ENCODE data around the gene C22orf15. TPM values are rescaled to one million over a fixed set of nuclear protein-coding genes. Genes with fewer than 3 reads are reported as not detected.

C22orf15 gene
- total RNA-seq, 1 experiment from 2014 or later = not detected

DNA sequence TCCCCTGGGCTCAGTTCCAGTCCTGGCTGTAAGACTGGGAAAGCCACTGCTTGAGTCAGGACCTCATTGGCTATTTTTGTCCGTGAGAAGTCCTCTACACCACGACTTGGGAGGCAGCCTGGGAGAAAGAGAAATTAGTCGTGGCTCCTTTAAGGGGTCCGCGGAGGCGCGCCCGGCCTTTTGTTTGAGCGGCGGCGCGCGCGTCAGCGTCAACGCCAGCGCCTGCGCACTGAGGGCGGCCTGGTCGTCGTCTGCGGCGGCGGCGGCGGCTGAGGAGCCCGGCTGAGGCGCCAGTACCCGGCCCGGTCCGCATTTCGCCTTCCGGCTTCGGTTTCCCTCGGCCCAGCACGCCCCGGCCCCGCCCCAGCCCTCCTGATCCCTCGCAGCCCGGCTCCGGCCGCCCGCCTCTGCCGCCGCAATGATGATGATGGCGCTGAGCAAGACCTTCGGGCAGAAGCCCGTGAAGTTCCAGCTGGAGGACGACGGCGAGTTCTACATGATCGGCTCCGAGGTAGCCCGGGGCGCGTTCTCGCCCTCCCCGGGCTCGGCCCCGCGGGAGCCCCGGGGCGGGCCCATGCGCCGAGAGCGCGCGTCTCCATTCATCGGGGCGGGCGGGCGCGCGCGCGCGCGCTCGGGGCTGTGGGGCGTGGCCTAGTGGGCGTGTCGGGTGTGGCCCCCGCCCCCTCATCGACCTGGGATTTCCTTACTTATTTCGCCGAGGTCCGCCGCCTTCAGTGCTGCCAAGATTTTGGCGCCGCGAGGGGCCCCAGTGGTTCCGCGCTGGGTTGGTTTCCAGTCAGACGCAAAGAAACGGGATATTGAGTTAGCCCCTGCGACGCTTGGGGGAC lies 24.2 kb downstream of the C22orf15 start, which contains the start of gene SMARCB1:
SMARCB1 (plus strand) TSS at position 215 of the 848 bp plus-strand sequence; CDS start at position 419, 204 bp downstream.
- POLR2A ChIA-PET (ENCODE audit: unreplicated experiment) = interaction anchor here (0.6 kb wide), 1 partner anchor 1288 kb away, joined by 4 read pairs; no protein-coding TSS in a partner anchor
- Histone ChIP-seq H3K4me3 (peak within 1 kb of the TSS; percentile 68), H4K20me1 (ENCODE audit: insufficient read depth) (peaks cover 45% of the 10 kb centered on the region), H3K4me2 (peak within 1 kb of the TSS; percentile 89), H3K4me1 (replicated peaks; ENCODE audit: insufficient read depth) (peaks cover 26% of the 10 kb centered on the region), H3K27ac (peak within 1 kb of the TSS; percentile 88), H3K36me3 (ENCODE audit: low read depth) (no peaks in the 10 kb centered on the region), H3K79me2 (ENCODE audit: low read depth) (peaks cover 46% of the 10 kb centered on the region), H2AFZ (peak within 1 kb of the TSS; percentile 86), H3K9me2 (ENCODE audit: insufficient read depth) (no peaks in the 10 kb centered on the region), H3K27me3 (ENCODE audit: insufficient read depth, low read depth) (no peaks in the 10 kb centered on the region), H3K9me3 (ENCODE audit: insufficient read depth, low read depth) (no peaks in the 10 kb centered on the region), H3F3A (ENCODE audit: insufficient read depth, low read depth) (peaks cover 3% of the 10 kb centered on the region; the same call in 1 of the 2 replicates)
- BruUV-seq (replicated peaks) = no TSS peak
- DNase-seq = peak; percentile 63 to 76
- CTCF ChIA-PET = no interaction called here
- intact Hi-C loops (cut with micrococcal nuclease; ENCODE audit: unreplicated experiment) = no loop called here
- TF ChIP-seq EZH2 (IDR thresholded peaks at IDR 0.05; ENCODE audit: low read depth) = no peak
- TF ChIP-seq, protein P1, sequence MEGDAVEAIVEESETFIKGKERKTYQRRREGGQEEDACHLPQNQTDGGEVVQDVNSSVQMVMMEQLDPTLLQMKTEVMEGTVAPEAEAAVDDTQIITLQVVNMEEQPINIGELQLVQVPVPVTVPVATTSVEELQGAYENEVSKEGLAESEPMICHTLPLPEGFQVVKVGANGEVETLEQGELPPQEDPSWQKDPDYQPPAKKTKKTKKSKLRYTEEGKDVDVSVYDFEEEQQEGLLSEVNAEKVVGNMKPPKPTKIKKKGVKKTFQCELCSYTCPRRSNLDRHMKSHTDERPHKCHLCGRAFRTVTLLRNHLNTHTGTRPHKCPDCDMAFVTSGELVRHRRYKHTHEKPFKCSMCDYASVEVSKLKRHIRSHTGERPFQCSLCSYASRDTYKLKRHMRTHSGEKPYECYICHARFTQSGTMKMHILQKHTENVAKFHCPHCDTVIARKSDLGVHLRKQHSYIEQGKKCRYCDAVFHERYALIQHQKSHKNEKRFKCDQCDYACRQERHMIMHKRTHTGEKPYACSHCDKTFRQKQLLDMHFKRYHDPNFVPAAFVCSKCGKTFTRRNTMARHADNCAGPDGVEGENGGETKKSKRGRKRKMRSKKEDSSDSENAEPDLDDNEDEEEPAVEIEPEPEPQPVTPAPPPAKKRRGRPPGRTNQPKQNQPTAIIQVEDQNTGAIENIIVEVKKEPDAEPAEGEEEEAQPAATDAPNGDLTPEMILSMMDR (conservative IDR thresholded peaks at IDR 0.05) = no peak

DNA sequence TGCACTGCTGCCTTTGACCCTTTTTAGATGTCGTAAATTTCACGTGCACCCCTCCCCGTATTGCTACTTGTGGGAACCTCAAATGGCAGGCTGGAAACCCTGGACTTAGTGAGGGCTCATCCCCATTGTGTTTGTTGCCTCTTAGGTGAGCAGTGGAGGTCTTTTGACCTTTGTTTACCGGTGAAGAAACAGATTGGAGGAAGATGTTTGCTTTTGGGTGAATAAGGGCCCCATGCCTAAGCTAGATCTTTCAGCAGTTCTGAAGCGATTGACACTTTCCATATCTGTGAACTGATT lies 24.8 kb downstream of the C22orf15 start:
- no peaks in the 10 kb centered on the region for H3K9me3 ChIP-seq (ENCODE audit: insufficient read depth, low read depth)
- H3K36me3 ChIP-seq (ENCODE audit: low read depth) = no peaks in the 10 kb centered on the region
- H3K4me1 ChIP-seq (replicated peaks; ENCODE audit: insufficient read depth) = peaks cover 21% of the 10 kb centered on the region
- H3F3A ChIP-seq (ENCODE audit: insufficient read depth, low read depth) = no peaks in the 10 kb centered on the region
- H3K79me2 ChIP-seq (ENCODE audit: low read depth) = peaks cover 51% of the 10 kb centered on the region
- intact Hi-C loops (cut with micrococcal nuclease; ENCODE audit: unreplicated experiment) = no loop called here
- no peaks in the 10 kb centered on the region for H3K9me2 ChIP-seq (ENCODE audit: insufficient read depth)
- DNase-seq = no peak
- ChIA-PET POLR2A (ENCODE audit: unreplicated experiment) (interaction anchor here (0.6 kb wide), 1 partner anchor 1288 kb away, joined by 4 read pairs; no protein-coding TSS in a partner anchor), CTCF (no interaction called here)
- H3K27ac ChIP-seq = no peak overlapping the region
- H3K4me3 ChIP-seq = peak overlapping the region; percentile 68
- TF ChIP-seq EZH2 (IDR thresholded peaks at IDR 0.05; ENCODE audit: low read depth) = no peak
- TF ChIP-seq, protein P1 (conservative IDR thresholded peaks at IDR 0.05) = no peak
- no peak overlapping the region for H2AFZ ChIP-seq
- H3K27me3 ChIP-seq (ENCODE audit: insufficient read depth, low read depth) = no peaks in the 10 kb centered on the region
- peak overlapping the region; percentile 89 for H3K4me2 ChIP-seq
- H4K20me1 ChIP-seq (ENCODE audit: insufficient read depth) = peaks cover 48% of the 10 kb centered on the region
- BruUV-seq (replicated peaks) = no TSS peak

DNA sequence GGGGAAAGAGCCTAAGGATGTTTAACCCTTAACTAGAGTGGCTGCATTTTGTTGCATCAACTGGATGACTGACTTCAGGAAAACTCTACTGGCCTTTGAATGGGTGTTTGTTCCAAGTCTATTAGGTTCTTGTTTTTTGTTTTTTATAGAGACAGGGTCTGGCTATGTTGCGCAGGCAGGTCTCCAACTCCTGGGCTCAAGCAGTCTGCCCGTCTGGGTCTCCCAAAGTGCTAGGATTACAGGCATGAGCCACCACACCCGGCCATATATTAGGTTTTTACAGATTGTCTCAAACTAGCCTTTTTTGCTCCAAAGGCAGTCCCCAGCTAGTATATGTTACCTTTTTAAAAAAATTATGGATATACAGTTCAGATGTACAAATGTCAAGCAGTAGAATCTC lies 25.1 kb downstream of the C22orf15 start:
- Histone ChIP-seq H4K20me1 (ENCODE audit: insufficient read depth) (peaks cover 52% of the 10 kb centered on the region), H3K79me2 (ENCODE audit: low read depth) (peaks cover 51% of the 10 kb centered on the region), H3K4me1 (replicated peaks; ENCODE audit: insufficient read depth) (peaks cover 21% of the 10 kb centered on the region), H3K27me3 (ENCODE audit: insufficient read depth, low read depth) (no peaks in the 10 kb centered on the region), H3K36me3 (ENCODE audit: low read depth) (no peaks in the 10 kb centered on the region), H3K4me3 (peak overlapping the region; percentile 68), H2AFZ (no peak overlapping the region), H3K4me2 (peak overlapping the region; percentile 89), H3K27ac (no peak overlapping the region), H3F3A (ENCODE audit: insufficient read depth, low read depth) (no peaks in the 10 kb centered on the region), H3K9me3 (ENCODE audit: insufficient read depth, low read depth) (no peaks in the 10 kb centered on the region), H3K9me2 (ENCODE audit: insufficient read depth) (no peaks in the 10 kb centered on the region)
- DNase-seq = no peak
- intact Hi-C loops (cut with micrococcal nuclease; ENCODE audit: unreplicated experiment) = no loop called here
- TSS peak; percentile 44 for BruUV-seq (replicated peaks)
- ChIA-PET CTCF (no interaction called here), POLR2A (ENCODE audit: unreplicated experiment) (no interaction called here)
- TF ChIP-seq, protein P1 (conservative IDR thresholded peaks at IDR 0.05) = no peak
- TF ChIP-seq EZH2 (IDR thresholded peaks at IDR 0.05; ENCODE audit: low read depth) = no peak
